GM23338 (cell line): ENCODE results near the gene PEBP1. TPM values are rescaled to one million over a fixed set of nuclear protein-coding genes. Genes with fewer than 3 reads are reported as not detected.

ENCODE experiments used
- ATAC-seq: fragments of 200-7000 bp; cut with Tn5 transposase; 3 replicates; pipeline ENCODE4 v1.9.1; 2020
- DNase-seq: peaks from one replicate; pipeline ENCODE4 v3.0.0-alpha.2; 2015; ENCODE audit warnings: low spot score
- H2AFZ ChIP-seq: fragments of 200-600 bp; sonication (generic); 2 replicates; pipeline ENCODE4 v1.8.0; 2016; ENCODE audit warnings: antibody characterized with exemption, mild to moderate bottlenecking, moderate library complexity
- H3F3A ChIP-seq: fragments of 200-600 bp; sonication (generic); replicated peaks from 2 replicates; pipeline ENCODE4 v1.8.0; 2017; ENCODE audit warnings: antibody characterized with exemption, mixed run types, low read depth
- H3K27ac ChIP-seq: fragments of 200-600 bp; sonication (generic); 2 replicates; pipeline ENCODE4 v1.6.1; 2016; ENCODE audit warnings: low read depth
- H3K27me3 ChIP-seq: fragments of 200-600 bp; sonication (generic); 2 replicates; pipeline ENCODE4 v1.8.0; 2016; ENCODE audit warnings: mild to moderate bottlenecking, mixed run types, moderate library complexity; ENCODE audit not compliant: insufficient read depth
- H3K36me3 ChIP-seq: fragments of 200-600 bp; sonication (generic); 2 replicates; pipeline ENCODE4 v1.8.0; 2016; ENCODE audit warnings: mild to moderate bottlenecking; ENCODE audit not compliant: insufficient read depth
- H3K4me1 ChIP-seq: fragments of 200-600 bp; sonication (generic); 2 replicates; pipeline ENCODE4 v1.8.0; 2016; ENCODE audit warnings: mild to moderate bottlenecking, moderate library complexity; ENCODE audit not compliant: insufficient read depth
- H3K4me2 ChIP-seq: fragments of 200-600 bp; sonication (generic); 2 replicates; pipeline ENCODE4 v1.7.1; 2017; ENCODE audit warnings: mixed run types
- H3K4me3 ChIP-seq: fragments of 200-600 bp; sonication (generic); 2 replicates; pipeline ENCODE4 v1.6.1; 2016; ENCODE audit warnings: mixed run types
- H3K79me2 ChIP-seq: fragments of 200-600 bp; sonication (generic); replicated peaks from 2 replicates; pipeline ENCODE4 v1.8.0; 2017; ENCODE audit warnings: mild to moderate bottlenecking; ENCODE audit not compliant: insufficient read depth
- H3K9me2 ChIP-seq: fragments of 200-600 bp; sonication (generic); 2 replicates; pipeline ENCODE4 v1.8.0; 2017; ENCODE audit not compliant: insufficient read depth
- H4K20me1 ChIP-seq: fragments of 200-600 bp; sonication (generic); replicated peaks from 2 replicates; pipeline ENCODE4 v1.8.0; 2017; ENCODE audit warnings: mild to moderate bottlenecking; ENCODE audit not compliant: insufficient read depth
- H3K27ac Mint-ChIP-seq: 2 replicates; pipeline ENCODE4 v1.8.0; 2020; ENCODE audit warnings: inconsistent platforms, mild to moderate bottlenecking, moderate library complexity, mixed read lengths
- H3K27me3 Mint-ChIP-seq: 3 replicates; pipeline ENCODE4 v1.8.0; 2022; ENCODE audit warnings: low read depth, mild to moderate bottlenecking, moderate library complexity, mixed read lengths, inconsistent platforms; ENCODE audit not compliant: insufficient read depth, poor library complexity
- H3K36me3 Mint-ChIP-seq: 3 replicates; pipeline ENCODE4 v1.8.0; 2021; ENCODE audit warnings: low read depth, mild to moderate bottlenecking, inconsistent platforms, moderate library complexity, mixed read lengths
- H3K4me1 Mint-ChIP-seq: 3 replicates; pipeline ENCODE4 v1.8.0; 2020; ENCODE audit warnings: mild to moderate bottlenecking, inconsistent platforms, mixed read lengths
- H3K4me3 Mint-ChIP-seq: 3 replicates; pipeline ENCODE4 v1.8.0; 2021; ENCODE audit warnings: moderate library complexity, mild to moderate bottlenecking, inconsistent platforms, mixed read lengths
- H3K9me3 Mint-ChIP-seq: 3 replicates; pipeline ENCODE4 v1.8.0; 2020; ENCODE audit warnings: moderate library complexity, mild to moderate bottlenecking, inconsistent platforms, mixed read lengths
- CTCF ChIP-seq, 2 experiments: fragments of 200-600 bp in 1 of 2; sonication (generic) in 1 of 2; conservative IDR thresholded peaks; 2 replicates each; pipeline versions ENCODE4 v1.5.1 to v1.6.1; 2016 to 2017; ENCODE audit warnings: antibody characterized with exemption in 2 of 2, low read depth in 2 of 2, mild to moderate bottlenecking in 2 of 2, moderate library complexity in 1 of 2
- ETS1 ChIP-seq: IDR thresholded peaks from 2 replicates; pipeline ENCODE4 v1.6.1; 2016; ENCODE audit warnings: antibody characterized with exemption
- EZH2phosphoT487 ChIP-seq: fragments of 200-600 bp; sonication (generic); IDR thresholded peaks from one replicate; pipeline ENCODE4 v1.8.1; 2018; ENCODE audit warnings: antibody characterized with exemption; ENCODE audit not compliant: unreplicated experiment
- JUNB ChIP-seq: IDR thresholded peaks from one replicate; pipeline ENCODE4 v1.6.1; 2016; ENCODE audit warnings: antibody characterized with exemption; ENCODE audit not compliant: unreplicated experiment
- NANOG ChIP-seq: IDR thresholded peaks from 2 replicates; pipeline ENCODE4 v1.6.1; 2016; ENCODE audit warnings: antibody characterized with exemption, borderline replicate concordance
- POLR2AphosphoS5 ChIP-seq: IDR thresholded peaks from 2 replicates; pipeline ENCODE4 v1.6.1; 2016; ENCODE audit warnings: antibody characterized with exemption, low read depth
- STAT1 ChIP-seq: IDR thresholded peaks from one replicate; pipeline ENCODE4 v1.6.1; 2016; ENCODE audit warnings: antibody characterized with exemption; ENCODE audit not compliant: unreplicated experiment
- ZNF331 ChIP-seq: fragments of 250-450 bp; sonication (Bioruptor Pico); IDR thresholded peaks from 2 replicates; pipeline ENCODE4 v1.5.0; 2020; ENCODE audit warnings: low read depth, mild to moderate bottlenecking, moderate library complexity
- polyA plus RNA-seq: library from polyadenylated mRNA; unstranded; fragments of >200 nt; fragmentation: Nextera tagmentation; extraction: Ambion mirVana; gene quantifications from 2 replicates; pipeline ENCODE4 v1.2.1, GENCODE V29; 2016
- total RNA-seq: library from RNA; depleted of rRNA; stranded (reverse); fragments of >200 nt; shearing (Covaris generic); gene quantifications from 2 replicates; pipeline ENCODE4 v1.2.3, GENCODE V29; 2014
- TF ChIP-seq, protein P1 (sequence below): fragments of 250-450 bp; sonication (Bioruptor Pico); IDR thresholded peaks from 2 replicates; pipeline ENCODE4 v1.5.0; 2020; ENCODE audit warnings: mild to moderate bottlenecking, moderate library complexity

Gene PEBP1
- total and polyA plus RNA-seq, 2 experiments from 2014 or later, result 442 to 844 TPM

DNA sequence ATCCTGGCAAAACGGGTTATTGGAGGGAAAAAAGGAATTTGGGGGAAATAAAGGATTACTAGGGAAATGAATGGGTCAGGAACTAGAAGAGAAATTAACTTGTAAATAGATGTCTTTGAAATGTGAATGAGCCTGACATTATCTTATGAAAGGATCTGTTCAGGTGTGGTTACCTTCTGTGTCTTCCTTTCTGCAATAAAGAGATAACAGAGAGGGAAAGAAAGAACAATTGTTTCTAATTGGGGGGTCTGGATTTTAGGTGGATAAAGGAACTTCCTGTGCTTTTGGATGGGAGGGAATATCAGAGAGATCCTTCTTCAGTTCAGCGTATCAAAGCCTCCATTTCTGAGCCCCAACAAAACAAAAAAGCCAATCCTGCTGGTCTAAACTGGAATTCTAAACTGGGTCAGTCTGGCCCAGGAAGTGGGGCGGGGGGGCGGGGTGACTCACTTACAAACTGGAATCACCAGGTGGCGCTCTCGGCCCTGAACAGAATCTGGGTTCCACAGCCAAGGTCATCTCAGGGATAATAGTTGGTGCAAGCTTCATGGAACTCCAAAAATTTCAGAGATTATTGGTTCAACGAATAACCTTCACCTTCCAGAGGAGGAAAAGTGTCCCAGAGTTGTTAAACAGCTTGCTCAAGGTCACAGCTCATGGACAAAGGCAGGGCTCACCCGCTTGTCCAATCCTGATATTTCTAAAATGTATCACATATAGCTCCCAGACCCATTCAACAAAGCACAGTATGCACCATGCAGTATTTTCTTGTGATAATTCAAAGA is 15.2 kb upstream of the PEBP1 start:
- H3K27me3 Mint-ChIP-seq, result peaks cover 18% of the 10 kb centered on the region
- peaks cover 12% of the 10 kb centered on the region for H3K4me1 ChIP-seq
- DNase-seq, result peak; percentile 95
- no peaks in the 10 kb centered on the region for H3K36me3 ChIP-seq
- peak overlapping the region; percentile 69 for H3K4me2 ChIP-seq
- peak overlapping the region; percentile 99 for H3K27ac ChIP-seq
- peak overlapping the region; percentile 21; the same call in 1 of the 2 replicates for H3K4me3 ChIP-seq
- peaks cover 30% of the 10 kb centered on the region for H3K4me1 Mint-ChIP-seq
- H3K36me3 Mint-ChIP-seq, result peaks cover 18% of the 10 kb centered on the region
- H3K27me3 ChIP-seq, result no peaks in the 10 kb centered on the region
- no peak overlapping the region for H2AFZ ChIP-seq
- H4K20me1 ChIP-seq, result no peaks in the 10 kb centered on the region
- H3K4me3 Mint-ChIP-seq, result peak overlapping the region; percentile 53
- TF ChIP-seq CTCF (conservative IDR thresholded peaks at IDR 0.05; ENCODE audit: low read depth in 2 of 2), result peak; percentile 39 to 74
- TF ChIP-seq STAT1, result no peak
- TF ChIP-seq NANOG, result peak; percentile 92
- TF ChIP-seq ETS1, result peak; percentile 57; the same call in 1 of the 2 replicates
- TF ChIP-seq JUNB, result no peak
- peaks cover 17% of the 10 kb centered on the region for H3F3A ChIP-seq
- H3K79me2 ChIP-seq, result no peaks in the 10 kb centered on the region
- peak; percentile 83 for ATAC-seq
- H3K9me3 Mint-ChIP-seq, result peaks cover 3% of the 10 kb centered on the region; the same call in 2 of the 3 replicates
- peak overlapping the region; percentile 99 for H3K27ac Mint-ChIP-seq
- no peaks in the 10 kb centered on the region for H3K9me2 ChIP-seq

GRCh38 chr12:118122264-118122663 is 13.7 kb upstream of the PEBP1 start:
- Histone ChIP-seq H3K4me1 (peaks cover 12% of the 10 kb centered on the region), H3F3A (peaks cover 17% of the 10 kb centered on the region), H3K4me2 (no peak overlapping the region), H3K79me2 (no peaks in the 10 kb centered on the region), H3K4me3 (no peak overlapping the region), H3K9me2 (no peaks in the 10 kb centered on the region), H3K27ac (peak overlapping the region; percentile 85), H3K36me3 (no peaks in the 10 kb centered on the region), H2AFZ (no peak overlapping the region), H3K27me3 (no peaks in the 10 kb centered on the region), H4K20me1 (no peaks in the 10 kb centered on the region)
- Mint-ChIP-seq H3K4me1 (peaks cover 23% of the 10 kb centered on the region), H3K36me3 (peaks cover 18% of the 10 kb centered on the region), H3K27me3 (peaks cover 18% of the 10 kb centered on the region), H3K9me3 (no peaks in the 10 kb centered on the region; the same call in 1 of the 3 replicates), H3K27ac (peak overlapping the region; percentile 91), H3K4me3 (no peak overlapping the region)
- ATAC-seq (no peak), DNase-seq (no peak)
- no peak for TF ChIP-seq STAT1
- TF ChIP-seq, protein P1, sequence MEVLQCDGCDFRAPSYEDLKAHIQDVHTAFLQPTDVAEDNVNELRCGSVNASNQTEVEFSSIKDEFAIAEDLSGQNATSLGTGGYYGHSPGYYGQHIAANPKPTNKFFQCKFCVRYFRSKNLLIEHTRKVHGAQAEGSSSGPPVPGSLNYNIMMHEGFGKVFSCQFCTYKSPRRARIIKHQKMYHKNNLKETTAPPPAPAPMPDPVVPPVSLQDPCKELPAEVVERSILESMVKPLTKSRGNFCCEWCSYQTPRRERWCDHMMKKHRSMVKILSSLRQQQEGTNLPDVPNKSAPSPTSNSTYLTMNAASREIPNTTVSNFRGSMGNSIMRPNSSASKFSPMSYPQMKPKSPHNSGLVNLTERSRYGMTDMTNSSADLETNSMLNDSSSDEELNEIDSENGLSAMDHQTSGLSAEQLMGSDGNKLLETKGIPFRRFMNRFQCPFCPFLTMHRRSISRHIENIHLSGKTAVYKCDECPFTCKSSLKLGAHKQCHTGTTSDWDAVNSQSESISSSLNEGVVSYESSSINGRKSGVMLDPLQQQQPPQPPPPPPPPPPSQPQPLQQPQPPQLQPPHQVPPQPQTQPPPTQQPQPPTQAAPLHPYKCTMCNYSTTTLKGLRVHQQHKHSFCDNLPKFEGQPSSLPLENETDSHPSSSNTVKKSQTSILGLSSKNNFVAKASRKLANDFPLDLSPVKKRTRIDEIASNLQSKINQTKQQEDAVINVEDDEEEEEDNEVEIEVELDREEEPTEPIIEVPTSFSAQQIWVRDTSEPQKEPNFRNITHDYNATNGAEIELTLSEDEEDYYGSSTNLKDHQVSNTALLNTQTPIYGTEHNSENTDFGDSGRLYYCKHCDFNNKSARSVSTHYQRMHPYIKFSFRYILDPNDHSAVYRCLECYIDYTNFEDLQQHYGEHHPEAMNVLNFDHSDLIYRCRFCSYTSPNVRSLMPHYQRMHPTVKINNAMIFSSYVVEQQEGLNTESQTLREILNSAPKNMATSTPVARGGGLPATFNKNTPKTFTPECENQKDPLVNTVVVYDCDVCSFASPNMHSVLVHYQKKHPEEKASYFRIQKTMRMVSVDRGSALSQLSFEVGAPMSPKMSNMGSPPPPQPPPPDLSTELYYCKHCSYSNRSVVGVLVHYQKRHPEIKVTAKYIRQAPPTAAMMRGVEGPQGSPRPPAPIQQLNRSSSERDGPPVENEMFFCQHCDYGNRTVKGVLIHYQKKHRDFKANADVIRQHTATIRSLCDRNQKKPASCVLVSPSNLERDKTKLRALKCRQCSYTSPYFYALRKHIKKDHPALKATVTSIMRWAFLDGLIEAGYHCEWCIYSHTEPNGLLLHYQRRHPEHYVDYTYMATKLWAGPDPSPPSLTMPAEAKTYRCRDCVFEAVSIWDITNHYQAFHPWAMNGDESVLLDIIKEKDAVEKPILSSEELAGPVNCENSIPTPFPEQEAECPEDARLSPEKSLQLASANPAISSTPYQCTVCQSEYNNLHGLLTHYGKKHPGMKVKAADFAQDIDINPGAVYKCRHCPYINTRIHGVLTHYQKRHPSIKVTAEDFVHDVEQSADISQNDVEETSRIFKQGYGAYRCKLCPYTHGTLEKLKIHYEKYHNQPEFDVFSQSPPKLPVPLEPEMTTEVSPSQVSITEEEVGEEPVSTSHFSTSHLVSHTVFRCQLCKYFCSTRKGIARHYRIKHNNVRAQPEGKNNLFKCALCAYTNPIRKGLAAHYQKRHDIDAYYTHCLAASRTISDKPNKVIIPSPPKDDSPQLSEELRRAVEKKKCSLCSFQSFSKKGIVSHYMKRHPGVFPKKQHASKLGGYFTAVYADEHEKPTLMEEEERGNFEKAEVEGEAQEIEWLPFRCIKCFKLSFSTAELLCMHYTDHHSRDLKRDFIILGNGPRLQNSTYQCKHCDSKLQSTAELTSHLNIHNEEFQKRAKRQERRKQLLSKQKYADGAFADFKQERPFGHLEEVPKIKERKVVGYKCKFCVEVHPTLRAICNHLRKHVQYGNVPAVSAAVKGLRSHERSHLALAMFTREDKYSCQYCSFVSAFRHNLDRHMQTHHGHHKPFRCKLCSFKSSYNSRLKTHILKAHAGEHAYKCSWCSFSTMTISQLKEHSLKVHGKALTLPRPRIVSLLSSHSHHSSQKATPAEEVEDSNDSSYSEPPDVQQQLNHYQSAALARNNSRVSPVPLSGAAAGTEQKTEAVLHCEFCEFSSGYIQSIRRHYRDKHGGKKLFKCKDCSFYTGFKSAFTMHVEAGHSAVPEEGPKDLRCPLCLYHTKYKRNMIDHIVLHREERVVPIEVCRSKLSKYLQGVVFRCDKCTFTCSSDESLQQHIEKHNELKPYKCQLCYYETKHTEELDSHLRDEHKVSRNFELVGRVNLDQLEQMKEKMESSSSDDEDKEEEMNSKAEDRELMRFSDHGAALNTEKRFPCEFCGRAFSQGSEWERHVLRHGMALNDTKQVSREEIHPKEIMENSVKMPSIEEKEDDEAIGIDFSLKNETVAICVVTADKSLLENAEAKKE (CRISPR knock-in tag), result no peak
- TF ChIP-seq ZNF331 (CRISPR knock-in tag), result no peak
- no peak for TF ChIP-seq ETS1
- no peak for TF ChIP-seq EZH2phosphoT487
- TF ChIP-seq POLR2AphosphoS5, result no peak
